ENCODE measurements around the gene MCF2L2.
"Not testable (repeated sequence)": the region's sequence is repeated elsewhere in the genome, so short reads cannot be mapped to it uniquely, and the experiment has no call there.

Gene MCF2L2

GRCh38 chr3:183394150-183394549 lies 34.3 kb downstream of the MCF2L2 start:
- no peak for DNase-seq

DNA sequence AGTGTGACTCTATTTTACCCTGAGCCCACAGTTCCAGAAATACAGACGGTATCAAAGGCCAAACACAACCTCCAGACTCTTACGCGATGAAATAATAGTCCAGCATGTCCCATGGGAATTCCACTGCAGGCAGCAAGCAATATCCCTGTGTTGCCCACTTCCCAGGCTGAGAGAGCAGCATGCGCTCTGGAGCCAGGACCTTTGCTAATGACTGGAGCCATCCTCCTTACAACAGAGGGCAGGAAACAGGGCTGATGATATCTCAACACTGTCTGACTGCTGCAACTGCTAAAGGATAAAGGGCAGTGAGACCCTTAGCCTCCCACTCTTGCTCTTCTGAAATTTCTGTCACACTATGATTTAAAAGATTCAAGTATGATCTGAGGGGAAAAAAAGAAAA lies 34.8 kb downstream of the MCF2L2 start:
- DNase-seq, result no peak

DNA sequence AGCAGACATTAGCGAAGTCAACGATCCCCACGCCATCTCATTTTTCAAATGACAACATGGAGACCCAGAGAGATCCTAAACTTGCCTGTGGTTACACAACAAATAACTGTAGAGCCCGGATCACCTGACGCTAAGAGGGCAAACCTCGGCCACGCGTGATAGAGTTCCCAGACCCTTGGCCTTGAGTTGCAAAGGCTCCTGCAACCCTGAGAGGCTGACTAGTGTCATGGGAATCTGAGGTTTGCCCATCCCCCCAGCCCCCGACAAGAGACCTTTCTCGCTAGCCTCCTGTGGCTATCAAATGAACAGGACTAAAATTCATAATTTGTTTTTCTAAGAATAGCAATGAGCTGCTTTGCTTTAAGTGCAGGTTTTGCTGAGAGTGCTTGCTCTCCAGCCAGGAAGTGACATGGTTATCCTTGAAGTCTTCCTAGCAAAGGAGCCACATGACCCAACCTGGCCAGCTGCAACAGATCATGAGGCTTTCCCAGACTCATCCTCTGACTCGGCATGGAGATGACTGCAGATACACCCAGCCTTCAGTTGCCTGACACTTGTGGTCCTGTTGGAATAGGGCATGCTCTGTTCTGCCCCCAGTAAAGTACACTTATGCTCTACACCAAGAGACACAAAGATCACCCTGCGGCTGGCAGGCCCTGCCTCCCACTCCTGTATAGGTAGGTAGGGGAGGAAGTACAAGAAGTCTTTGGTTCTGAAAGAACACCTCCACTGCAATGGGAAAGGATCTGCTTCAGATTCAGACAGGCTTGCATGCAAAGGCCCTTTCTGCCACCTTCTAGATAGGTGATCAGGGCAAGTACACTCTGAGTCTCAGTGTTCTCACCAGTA lies 36.0 kb downstream of the MCF2L2 start:
- DNase-seq, result no peak

GRCh38 chr3:183391460-183391859 lies 37.0 kb downstream of the MCF2L2 start:
- DNase-seq, result no peak

- no peak for DNase-seq
Observed at GRCh38 chr3:183390844-183391243, 37.6 kb downstream of the MCF2L2 start.

DNA sequence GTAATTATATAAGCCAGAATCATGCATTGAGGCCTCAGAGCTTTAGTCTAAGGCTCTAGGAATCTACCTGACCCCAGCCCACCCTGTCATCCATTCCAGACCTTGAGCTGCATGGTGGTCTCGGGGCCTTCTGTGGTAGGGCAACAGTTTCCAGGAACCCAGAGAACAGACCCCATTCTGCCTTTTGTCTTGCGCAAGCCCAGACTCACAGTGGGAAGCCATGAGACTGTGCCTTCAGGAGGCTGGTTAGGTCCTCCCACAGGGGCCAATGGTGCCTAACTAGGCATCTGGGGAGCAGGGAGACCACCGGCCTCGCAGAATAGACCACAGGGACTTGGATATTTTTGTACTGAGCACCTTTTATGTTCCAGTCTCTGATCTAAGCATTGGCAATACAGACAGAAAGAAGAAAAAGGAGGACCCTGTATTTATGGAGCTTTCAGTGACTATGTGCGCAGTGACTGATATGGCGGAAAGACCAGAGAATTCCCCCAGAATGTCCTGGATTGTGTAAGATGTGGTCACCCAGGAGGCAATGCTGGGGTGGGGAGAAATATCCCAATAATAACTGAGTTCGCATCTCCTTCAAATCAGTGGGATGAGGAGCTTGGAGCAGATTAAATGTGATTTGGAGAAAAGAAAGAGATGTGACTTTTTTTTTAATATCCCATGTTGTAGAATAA lies 40.1 kb downstream of the MCF2L2 start:
- no peak for DNase-seq

DNA sequence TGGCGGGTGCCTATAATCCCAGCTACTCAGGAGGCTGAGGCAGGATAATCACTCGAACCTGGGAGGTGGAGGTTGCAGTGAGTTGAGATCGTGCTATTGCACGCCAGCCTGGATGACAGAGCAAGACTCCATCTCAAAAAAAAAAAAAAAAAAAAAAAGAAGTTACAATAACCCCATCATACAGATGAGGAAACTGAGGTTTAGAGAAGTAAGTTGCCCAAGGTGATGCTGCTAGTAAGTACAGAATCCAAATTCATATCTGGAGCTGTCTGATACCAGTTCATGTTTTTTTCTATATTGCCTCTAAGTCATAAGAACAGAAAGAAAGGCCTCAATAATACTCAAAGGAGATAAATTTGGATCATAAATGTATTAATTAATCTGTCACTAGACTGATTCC lies 40.6 kb downstream of the MCF2L2 start:
- DNase-seq, result no peak

- DNase-seq, result no peak
Observed at GRCh38 chr3:183386651-183387050, 41.8 kb downstream of the MCF2L2 start.

- no peak for DNase-seq
Observed at GRCh38 chr3:183385698-183386613, 42.5 kb downstream of the MCF2L2 start.

DNA sequence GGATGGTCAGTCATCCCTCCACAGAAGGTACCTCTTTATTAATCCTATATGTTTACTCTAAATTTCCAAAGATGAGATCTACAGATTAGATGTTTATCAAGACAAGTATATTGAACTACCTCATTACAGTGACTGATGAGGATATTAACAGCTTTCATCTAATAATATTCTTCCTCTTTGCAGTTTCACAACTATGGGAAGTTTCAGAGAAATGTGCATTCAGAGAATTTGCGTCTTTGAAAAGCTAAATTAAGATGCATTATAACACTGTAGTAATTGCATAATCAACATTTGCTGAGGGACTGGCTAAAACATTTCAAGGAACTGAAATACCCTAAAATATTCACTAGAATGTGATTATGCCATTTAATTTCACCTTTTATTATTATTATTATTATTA lies 46.7 kb downstream of the MCF2L2 start:
- no peak for DNase-seq

DNA sequence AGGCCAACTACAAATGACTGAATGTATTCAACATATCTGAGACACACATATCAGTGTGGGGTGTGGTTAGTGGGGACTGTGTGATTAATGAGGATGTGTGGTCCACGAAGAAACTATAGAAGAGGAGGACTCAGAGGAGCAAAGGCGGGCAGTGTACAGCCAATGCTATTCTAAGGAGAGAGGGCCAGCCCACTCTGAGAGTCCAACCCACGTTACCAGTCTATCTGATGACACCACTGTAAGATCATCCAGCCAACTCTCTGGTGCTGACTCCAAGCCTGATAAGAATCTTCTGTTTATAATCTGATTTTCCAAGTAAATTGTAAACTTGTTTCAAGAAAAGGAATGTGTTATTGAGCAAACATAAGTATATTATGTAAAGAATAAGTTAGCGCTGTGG lies 47.2 kb downstream of the MCF2L2 start:
- no peak for DNase-seq

DNA sequence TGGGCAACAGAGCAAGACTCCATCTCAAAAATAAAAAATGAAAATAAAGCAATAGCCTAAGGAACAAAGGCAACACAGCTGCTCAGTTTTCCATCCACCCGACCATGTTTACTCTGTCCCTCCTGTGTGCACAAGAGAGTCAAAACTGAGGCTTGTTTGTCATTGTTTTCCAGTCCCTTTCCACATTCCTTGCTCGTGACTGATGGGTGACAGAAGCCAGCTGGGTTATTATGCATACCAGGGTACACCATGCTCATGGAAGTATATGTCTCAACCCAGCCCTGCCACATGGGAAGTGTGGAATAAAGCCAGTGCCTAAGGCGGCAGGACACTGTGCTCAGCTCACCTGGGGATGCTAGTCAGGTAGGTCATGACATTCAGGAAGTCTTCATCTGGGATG lies 49.5 kb downstream of the MCF2L2 start:
- no peak for DNase-seq

- no peak for DNase-seq
Observed at GRCh38 chr3:183378545-183378944, 49.9 kb downstream of the MCF2L2 start.

GRCh38 chr3:183378008-183378407 lies 50.4 kb downstream of the MCF2L2 start:
- no peak for DNase-seq

DNA sequence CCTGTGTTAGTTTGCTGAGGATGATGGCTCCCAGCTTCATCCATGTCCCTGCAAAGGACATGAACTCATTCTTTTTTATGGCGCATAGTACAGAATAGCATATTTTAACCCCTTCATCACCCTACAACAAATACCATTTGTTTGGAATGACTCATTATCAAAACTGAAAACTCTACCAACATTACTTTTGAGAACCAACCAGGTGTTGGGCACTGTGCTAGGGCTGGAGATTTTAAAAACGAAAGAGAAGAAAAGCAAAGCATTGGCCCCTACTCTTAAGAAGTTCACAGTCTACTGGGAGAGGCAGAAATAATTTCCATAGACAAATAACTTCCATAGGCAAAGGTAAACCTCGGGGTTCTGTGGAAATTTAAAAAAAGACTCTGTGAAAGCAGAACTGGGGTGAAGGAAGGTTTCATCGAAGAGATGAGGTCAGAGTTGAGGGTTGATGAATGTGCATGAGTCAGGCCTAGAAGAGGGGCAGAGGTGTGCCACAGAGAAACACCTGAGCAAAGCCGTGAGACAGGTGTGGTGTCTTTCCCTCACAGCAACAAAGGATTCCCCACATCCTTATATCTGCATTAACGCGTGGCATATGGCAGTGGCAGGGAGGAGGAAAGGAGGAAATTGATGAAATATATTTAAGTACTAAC lies 51.0 kb downstream of the MCF2L2 start:
- no peak for DNase-seq

DNA sequence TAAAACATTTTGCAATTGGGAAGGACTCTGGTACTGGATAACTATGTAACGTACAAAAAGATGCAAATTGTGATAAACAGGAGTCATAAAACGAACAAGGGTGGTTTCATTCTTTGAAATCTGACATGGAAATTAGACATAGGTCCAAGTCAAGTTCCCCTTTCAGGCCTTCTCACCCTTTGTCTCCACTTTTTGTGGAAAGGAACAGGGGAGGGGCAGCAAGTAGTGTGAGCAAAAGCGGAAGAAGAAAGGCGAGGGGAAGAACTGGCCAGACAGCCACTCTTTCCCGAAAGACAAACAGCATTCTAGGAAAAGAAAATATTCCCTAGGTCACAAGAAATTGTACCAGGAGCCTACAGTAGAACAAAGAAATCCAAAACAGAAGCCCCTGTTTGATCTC lies 52.6 kb downstream of the MCF2L2 start:
- no peak for DNase-seq

DNA sequence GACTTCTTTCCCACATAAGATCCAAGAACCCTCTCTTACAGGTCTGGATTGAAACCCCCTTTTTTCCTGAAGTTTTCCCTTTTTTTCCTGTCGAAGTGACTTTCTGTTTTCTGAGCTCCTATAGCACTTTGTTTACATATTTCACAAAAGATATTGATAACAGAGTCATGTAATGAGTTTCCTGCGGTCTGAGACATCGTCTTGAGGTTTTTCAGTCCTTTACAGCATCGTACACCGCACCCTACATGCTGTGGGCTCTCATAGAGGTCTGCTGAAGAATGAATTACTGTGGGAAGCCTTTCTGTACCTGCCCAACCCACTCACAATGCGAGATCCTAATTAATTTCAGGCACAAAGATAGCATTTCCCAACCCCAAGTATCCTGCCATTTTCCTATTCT lies 53.1 kb downstream of the MCF2L2 start:
- no peak for DNase-seq

GRCh38 chr3:183372911-183373310 lies 55.5 kb downstream of the MCF2L2 start:
- no peak for DNase-seq

- not testable (repeated sequence) for DNase-seq
Observed at GRCh38 chr3:183371600-183371968, 56.8 kb downstream of the MCF2L2 start.

DNA sequence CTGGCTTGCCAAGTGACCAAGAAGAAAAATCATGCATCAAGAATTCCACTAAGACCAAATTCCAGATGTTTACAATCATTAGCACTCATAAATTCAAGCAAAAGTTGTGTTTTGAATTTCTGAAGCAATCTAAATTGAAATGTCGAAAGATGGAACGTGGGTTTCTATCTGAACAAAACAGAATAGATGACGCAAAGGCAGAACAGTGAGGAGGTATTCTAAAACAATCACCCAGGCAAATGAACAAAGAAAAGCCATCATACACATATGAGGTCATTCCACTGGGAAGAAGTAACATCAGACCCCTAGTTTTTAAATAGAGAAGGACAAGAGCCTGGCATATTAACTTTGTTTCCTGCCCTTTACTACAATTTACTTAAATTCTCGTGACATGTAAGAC lies 58.0 kb downstream of the MCF2L2 start:
- DNase-seq, result no peak

- DNase-seq, result no peak
Observed at GRCh38 chr3:183369627-183370026, 58.8 kb downstream of the MCF2L2 start.

GRCh38 chr3:183369117-183369516 lies 59.3 kb downstream of the MCF2L2 start:
- DNase-seq, result no peak

All from NCI-H524 treated with DMSO at 0.1 percent for 48 hours (cell line).